Iris pigment epithelial cell (primary cell): ENCODE measurements around the gene RPP38.

ENCODE experiments used
- DNase-seq: peaks from one replicate; pipeline ENCODE4 v3.0.0-alpha.2; 2011; ENCODE audit warnings: low read depth

The RPP38 gene, protein sequence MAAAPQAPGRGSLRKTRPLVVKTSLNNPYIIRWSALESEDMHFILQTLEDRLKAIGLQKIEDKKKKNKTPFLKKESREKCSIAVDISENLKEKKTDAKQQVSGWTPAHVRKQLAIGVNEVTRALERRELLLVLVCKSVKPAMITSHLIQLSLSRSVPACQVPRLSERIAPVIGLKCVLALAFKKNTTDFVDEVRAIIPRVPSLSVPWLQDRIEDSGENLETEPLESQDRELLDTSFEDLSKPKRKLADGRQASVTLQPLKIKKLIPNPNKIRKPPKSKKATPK

DNA sequence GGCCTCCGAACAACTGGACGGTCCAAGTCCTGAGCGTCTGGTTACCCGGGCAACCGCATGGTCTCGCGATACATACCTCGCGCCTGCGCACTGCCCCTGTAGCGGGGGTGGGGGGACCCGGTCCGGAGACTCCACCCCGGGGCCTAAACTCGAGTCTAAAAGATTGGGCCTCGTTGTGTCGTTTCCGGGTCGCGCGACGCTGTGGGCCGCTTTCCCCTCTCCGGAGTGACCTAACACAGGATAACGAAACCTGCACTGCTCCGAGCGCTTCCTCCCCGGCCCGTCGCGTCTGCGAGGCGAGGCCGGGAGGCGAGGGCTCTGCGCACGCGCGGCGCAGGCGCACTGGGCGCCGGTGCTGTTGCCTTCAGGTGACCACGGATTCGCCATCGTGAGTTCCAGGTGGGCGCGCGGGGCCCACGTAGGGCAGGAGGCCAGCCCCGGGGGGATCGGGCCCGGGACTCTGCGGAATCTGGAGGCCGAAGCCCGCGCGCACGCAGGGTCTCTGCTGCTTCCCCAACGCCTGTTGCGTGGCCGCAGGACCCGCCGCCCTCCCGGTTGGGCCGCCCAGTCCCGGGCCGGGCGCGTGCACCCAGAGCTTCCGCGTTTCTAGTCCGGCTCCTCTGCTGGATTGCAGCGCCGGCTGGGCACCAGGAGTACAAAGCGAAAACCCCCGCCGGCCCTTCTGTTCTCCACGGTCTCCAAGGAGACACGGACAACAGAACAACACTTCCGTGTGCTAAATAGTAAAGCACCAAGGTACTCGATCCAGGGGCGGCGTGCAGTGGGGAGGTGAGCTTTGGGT lies at the start of gene RPP38:
RPP38 (plus strand) TSS at position 345 of the 802 bp plus-strand sequence. CDS start 5,960 bp downstream, outside the sequence.
- peak; percentile 94 for DNase-seq

DNA sequence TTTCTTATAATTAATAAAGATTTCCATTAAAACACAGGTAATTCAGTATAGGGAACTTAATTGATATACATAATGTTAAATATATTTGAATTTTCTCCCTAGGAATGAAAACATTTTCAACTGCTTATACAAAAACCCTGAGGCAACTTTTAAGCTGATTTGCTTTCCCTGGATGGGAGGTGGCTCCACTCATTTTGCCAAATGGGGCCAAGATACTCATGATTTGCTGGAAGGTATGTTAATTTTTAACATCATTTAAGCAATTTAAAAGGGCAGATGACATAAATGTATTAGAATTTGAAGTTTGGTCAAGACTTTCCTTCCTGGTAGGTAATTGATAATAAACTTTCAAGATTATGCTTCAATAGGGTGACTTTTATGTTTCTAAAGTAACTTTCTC lies 47.6 kb upstream of the RPP38 start:
- no peak for DNase-seq

DNA sequence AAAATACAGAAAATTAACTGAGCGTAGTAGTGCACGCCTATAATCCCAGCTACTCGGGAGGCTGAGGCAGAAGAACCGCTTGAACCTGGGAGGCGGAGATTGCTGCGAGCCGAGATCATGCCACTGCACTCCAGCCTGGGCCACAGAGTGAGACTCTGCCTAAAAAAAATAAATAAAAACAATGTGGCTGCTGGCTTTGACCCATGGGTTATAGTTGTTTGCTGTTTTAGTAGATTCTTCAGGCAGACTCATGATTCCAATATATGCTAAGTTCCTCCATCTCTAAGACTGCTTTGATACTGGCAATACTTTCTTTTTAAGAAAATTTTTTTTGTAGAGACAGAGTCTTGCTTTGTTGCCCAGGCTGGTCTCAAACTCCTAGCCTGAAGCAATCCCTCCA lies 45.0 kb upstream of the RPP38 start:
- peak; percentile 11 for DNase-seq

DNA sequence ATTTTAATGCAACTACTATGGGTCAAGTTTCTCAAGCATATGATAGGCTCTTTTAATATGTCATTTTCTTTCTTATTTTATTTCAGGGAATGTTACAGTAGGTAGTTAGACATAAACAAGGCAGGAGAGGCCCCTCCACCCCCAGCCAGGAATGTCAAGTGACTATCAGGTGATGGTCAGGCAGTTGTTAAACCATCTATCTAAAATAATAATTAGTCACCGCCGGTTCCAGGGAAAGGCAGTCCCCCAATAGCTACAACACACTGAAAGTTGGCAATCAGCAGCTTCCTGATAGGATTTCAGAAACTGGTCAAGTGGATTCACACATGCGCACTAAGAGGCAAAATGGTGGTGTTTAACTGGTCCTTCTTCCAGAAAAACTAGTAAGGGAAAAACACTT lies 44.1 kb upstream of the RPP38 start:
- no peak for DNase-seq

DNA sequence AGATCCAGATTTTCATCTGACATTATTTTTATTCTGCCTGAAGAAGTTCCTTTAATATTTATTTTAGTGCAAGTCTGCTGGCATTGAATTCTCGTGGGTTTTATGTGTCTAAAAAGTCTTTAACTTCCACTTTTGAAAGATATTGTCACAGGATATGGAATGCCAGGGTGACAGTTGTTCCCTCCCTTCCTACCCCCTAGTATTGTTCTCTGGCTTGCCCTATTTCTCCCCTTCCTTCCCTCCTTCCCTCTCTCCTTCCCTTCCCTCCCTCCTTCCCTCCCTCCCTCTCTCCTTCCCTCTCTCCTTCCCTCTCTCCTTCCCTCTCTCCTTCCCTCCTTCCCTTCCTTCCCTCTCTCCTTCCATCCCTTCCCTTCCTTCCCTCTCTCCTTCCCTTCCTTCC lies 38.5 kb upstream of the RPP38 start:
- no peak for DNase-seq

DNA sequence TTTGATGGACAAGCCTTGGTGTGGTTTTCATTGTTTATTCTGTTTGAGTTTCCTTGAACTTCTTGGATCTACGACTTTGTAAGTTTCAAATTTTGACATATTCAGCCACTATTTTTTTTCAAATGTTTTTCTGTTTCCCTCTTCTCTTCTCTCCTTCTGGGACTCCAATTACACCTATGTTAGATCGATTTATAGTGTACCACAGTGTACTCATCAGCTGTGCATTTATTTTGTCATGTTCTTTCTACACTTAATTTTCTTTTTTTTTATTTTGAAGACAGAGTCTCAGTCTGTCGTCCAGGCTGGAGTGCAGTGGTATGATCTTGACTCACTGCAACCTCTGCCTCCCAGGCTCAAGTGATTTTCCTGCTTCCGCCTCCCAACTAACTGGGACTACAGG lies 37.2 kb upstream of the RPP38 start:
- no peak for DNase-seq

DNA sequence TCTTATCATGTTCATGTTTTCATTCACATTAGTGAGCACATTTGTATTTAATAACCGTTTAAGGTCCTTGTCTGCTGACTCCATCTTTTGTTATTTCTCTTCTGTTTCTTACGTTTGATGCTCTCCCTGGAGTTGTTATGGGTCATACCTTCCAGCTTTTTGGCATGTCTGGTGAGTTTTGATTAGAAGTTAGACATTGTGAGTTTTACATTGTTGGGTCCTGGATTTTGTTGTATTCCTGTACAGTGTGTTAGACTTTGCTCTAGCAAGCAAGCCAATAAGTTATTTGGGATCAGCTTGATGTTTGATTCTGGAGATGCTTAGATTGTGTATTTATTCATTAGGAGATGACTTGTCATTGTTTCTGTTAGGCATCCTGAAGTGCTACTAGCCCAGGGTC lies 36.5 kb upstream of the RPP38 start:
- DNase-seq = no peak

DNA sequence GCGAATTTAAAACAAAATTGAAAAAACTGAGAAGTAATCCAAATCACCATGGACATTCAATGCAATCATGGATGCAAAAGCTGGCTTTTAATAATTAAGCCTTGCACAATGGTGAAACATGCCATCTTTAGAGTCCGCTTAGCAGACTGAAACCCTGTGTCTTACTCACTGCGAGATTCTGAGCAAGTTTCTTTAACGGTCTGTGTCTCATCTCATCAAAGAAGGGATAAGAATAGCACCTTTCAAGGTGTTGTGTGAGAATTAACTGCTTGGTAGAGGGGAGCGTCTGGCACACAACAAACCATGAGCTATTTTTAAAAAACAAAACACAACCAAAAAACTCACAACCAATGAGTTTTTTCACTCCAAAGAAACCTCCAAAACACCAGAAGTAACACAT lies 30.0 kb upstream of the RPP38 start:
- DNase-seq = no peak

DNA sequence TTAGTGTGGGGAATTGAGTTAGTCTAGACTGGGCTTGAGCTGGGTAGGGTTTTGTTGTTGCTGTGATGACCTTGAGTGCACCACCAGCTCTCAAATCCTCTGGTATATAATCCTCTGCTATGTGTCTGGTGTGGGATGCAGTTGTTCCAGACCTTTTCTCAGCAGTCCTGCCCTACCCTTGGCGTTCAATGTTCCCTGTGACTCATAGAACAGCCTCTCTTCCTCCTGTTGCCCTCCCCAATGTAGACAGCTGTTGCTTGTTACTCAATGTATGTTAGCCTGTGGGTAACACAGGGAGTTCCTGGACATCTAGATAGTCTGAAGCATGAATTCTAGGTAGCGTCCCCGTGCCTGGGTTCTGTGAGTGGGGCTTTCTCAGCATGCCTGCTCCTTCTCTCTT lies 28.4 kb upstream of the RPP38 start:
- DNase-seq = peak; percentile 98

DNA sequence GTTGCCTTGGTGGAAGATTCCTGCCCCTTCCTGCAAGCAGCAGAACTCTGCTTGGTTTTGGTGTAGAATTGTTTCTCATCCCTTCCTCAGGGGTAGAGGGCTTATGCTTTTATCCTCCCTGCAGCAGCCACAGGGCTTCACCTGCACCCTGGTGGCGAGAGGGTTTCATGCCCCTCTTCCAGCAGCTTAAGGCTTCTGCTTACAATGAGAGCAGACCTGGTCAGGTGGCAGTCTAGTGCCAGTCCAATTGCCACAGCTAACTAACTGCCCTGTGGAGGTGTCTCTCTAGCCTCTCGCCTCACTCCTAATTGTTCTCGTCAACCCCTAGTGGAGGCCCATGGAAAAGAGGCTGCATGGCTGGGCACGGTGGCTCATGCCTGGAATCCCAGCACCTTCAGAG lies 27.9 kb upstream of the RPP38 start:
- DNase-seq = no peak

DNA sequence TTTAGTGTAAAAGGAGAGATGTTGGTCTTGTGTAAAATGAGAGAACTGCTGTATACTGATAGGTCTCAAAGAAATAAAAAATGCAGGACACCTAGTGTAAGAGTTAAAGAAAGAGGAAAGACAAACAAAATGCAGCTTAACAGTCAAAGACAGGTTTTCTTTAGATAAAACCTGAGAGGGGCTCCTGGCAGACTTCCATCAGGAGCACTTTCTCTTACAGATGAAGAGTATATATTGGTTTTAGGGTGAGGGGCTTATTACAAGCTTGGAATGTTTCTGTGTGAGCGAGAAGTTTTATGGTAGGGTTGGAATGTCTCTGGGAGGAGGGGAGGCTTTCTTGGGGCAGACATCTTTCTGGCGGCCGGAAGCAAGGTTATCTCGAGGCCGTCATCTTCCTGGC lies 24.8 kb upstream of the RPP38 start:
- DNase-seq = no peak

DNA sequence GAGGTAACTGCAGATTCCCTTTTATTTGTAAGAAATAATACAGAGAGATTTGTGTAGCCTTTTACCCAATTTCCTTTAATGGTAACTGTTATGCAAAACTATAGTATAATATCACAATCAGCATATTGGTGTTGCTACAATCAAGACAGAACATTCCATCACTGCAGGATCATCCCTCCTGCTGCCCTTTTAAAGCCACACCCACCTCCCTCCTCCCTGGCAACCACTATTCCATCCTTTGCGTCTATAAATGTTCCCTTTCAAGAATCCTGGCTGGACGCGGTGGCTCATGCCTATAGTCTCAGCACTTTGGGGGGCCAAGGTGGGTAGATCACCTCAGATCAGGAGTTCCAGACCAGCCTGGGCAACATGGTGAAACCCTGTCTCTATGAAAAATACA lies 21.7 kb upstream of the RPP38 start:
- no peak for DNase-seq

DNA sequence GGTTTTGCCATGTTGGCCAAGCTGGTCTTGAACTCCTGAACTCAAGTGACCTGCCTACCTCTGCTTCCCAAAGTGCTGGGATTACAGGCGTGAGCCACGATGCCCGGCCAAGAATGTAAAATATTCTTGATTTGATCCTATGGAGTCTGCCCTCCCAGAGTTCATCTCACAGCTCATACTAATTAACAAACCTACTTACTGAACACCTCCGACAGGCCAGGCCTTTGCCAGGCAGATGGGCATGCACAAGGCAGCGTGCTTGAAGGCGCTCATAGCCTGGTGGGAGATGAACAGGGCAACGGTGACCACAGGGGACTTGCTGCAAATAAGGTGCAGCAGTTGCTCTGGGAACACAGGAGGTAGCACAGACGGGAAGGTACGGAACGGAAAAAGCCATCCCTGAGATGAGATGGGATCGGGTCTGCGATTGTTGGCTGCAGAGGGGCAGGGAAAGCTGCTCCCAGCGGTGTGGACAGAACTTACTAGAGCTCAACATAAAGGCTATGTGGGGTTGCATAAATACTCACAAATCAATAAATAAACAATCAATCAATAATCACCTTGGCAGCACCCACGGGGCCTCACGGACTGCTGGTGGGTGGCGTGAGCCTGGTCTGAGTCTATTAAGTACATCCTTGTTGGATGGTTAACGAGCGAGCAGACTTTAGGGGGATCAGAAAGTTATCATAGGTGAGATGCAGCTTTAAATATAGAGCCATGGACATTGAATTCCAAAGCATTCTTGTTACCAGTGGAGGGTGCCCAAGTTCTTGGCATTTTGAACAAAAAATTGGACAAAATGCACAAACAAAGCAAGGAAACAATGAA lies 13.3 kb upstream of the RPP38 start:
- no peak for DNase-seq

DNA sequence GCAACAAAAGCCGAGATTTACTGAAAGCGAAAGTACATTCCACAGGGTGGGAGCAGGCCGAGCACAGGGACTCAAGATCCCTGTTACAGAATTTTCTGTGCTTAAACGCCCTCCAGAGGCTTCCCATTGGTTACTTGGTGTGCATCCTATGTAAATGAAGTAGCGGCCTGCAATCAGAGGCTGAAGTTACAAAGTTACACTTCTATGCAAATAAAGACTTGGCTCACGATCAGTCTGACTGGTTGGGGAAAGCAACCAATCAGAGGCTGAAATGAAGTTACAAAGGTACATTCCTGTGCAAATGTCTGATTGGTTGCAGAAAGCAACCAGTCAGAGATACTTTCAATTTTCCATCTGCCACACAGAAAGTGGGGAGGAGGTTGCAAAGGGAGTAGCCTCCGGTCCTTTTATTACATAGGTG lies 12.6 kb upstream of the RPP38 start:
- peak; percentile 100 for DNase-seq

DNA sequence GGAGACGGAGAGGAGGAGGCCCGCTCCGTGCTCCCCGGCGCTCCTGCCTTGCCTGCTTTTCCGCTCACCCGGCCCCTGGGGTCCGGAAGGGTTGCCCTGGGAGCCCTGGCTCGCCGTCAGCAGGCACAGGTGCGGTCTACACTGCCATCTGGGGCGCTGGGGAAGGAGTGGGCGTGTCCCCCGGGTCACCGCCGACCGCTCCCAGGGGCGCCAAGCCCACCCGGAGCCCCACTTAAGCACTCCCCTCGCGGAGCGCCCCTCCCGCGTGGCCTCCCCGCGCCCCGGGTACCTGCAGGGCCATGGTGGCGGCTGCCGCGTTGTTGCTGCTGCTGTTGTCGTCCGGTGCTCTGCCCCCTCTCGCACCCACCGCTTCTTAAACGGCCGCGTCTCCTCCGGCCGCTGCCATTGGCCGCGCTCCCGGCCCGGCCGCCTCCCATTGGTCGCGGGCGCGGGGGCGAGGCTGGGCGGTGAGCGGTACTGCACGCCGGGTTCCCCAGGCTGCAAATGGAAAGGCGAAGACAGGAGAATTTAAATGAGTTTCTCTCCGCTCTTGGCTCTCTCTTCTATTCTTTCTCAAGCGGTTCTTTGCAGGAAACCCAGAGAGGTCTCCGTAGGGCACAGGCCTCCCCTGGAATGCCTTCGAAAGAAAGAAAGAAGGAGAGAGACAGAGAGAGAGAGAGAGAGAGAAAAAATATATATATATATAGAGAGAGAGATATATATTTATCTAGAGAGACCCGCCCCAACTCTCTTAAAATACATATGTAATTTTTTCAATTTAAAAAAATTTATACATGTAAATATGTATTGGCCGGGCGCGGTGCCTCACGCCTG lies 8.5 kb upstream of the RPP38 start, which contains the start of gene ACBD7:
ACBD7 (minus strand) TSS at position 349 of the 834 bp plus-strand sequence; CDS start at position 301, 48 bp downstream.
- DNase-seq = peak; percentile 82

DNA sequence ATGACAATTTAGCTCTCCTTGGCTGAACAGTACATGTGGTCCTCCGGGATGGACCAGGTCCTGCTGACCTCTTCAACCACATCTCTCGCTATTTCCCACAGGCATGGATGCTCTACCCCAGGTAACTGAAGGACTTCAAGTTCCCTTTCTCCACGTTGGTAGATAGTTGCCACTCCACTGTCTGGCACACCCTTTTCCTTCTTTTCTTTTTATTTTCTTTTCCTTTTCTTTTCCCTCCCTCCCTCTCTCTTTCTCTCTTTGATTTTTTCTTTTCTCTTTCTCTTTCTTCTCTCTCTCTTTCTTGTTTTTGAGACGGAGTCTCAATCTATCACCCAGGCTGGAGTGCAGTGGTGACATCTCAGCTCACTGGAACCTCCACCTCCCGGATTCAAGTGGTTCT lies 5.7 kb upstream of the RPP38 start:
- DNase-seq = no peak

DNA sequence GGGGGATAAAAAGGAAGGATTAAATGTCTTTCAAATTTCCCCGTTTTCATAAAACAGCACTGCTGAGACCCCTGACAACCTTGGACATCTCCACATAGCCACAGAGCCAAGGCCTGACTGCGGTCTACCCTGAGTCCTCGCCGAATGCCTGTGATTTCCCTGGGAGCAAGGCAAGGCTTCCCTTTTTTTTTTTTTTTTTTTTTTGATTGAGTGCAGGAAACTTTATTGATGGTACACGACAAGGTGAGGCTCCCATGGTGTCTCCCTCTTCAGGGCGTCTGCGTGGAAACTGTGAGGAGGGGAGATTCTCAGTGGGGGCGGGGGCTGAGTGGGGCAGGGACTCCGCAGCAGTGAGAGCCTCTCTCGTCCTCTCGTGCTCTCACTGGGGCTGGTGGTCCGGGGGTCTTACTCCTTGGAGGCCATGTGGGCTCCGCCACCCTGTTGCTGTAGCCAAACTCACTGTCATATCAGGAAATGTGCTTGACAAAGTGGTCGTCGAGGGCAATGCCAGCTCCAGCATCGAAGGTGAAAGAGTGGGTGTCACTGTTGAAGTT lies 4.2 kb upstream of the RPP38 start:
- no peak for DNase-seq

DNA sequence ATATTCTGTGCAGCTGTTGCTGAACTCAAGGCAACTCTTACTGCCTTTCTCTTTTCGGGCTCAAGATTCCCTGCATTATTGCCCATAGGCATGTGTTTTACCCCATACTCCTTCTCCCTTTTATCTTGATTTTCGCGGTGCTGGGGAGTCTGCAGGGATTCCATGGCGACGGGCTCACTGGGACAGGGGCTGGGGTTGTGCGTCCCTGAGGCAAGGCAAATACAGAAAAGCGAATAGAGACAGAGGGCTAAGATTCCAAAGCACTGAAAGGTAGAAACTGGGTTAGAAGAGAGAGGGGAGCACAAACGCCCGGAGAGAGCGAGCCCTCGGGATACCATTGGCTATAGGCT lies 519 bp upstream of the RPP38 start:
- DNase-seq = no peak

DNA sequence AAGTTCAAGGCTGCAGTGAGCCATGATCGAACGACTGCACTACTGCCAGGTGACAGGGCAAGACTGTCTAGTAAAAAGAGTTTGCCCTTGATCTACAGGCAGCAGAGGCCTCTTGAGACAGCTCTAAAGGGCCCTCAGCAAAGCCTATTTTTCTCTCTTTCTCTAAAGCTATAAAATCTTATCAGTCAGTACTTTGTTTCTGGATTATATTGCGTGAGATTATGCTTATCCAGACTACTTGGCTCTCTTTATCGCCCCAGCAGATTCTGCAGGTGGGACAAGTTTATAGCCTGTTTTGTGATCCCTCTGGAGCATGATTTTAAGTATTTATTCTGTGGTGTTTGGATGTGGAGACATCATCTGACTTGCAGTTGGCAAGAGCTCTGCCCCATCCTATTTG lies 2.7 kb downstream of the RPP38 start:
- DNase-seq = no peak

DNA sequence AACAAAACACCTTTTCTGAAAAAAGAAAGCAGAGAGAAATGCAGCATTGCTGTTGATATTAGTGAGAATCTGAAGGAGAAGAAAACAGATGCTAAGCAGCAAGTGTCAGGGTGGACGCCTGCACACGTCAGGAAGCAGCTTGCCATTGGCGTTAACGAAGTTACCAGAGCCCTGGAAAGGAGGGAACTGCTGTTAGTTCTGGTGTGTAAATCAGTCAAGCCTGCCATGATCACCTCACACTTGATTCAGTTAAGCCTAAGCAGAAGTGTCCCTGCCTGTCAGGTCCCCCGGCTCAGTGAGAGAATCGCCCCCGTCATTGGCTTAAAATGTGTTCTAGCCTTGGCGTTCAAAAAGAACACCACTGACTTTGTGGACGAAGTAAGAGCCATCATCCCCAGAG lies 6.4 kb downstream of the RPP38 start:
- no peak for DNase-seq

DNA sequence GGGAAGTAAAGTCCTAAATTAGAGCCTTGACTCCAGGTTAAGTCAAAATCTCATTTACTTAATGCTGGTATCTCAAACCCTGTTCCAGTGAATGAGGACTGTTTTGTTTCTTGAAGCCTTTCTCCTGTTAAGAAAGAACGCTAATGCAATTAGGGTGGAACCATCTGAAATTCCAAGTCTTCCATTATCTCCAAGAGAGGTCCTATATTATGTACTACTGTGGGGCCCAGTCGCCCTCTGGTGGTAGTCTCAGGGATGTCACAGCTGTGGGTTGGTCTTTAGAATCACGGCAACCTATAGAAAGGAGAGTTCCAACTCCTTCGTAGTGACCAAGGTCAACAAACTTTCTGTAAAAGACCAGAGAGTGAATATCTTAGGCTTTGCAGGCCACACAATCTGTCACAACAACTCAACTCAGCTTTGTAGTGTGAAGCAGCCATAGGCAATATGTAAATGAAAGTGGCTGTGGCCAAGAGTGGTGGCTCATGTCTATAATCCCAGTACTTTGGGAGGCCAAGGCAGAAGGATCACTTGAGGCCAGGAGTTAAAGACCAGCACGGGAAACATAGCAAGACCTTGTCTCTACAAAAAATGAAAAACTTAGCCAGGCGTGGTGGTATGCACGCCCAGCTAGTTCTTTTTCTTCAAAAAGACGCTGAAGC lies 9.3 kb downstream of the RPP38 start:
- DNase-seq = peak; percentile 73
